CD14-positive monocyte (primary cell): ENCODE measurements around the gene CDK5RAP2. TPM values are rescaled to one million over a fixed set of nuclear protein-coding genes. Genes with fewer than 3 reads are reported as not detected.

Experiments used
- DNase-seq, 3 donors: peaks; one replicate each; pipeline ENCODE4 v3.0.0-alpha.2; 2011 to 2022
- H2AFZ ChIP-seq: 2 replicates; pipeline ENCODE4 v1.6.0; 2012; ENCODE audit warnings: mild to moderate bottlenecking, low read depth, low read length, inconsistent platforms; ENCODE audit not compliant: insufficient read depth, poor library complexity, severe bottlenecking
- H3K27ac ChIP-seq, 2 donors: 1 replicate in 1 of 2; 2 replicates in 1 of 2; pipeline ENCODE4 v1.5.1; 2012 to 2013; ENCODE audit warnings: low read length in 2 of 2, control low read depth in 1 of 2, inconsistent platforms in 1 of 2, low read depth in 1 of 2, mild to moderate bottlenecking in 1 of 2
- H3K27me3 ChIP-seq, 2 donors: one replicate each; pipeline versions ENCODE4 v1.6.0 to v1.6.1; 2011 to 2013; ENCODE audit warnings: low read length in 2 of 2; ENCODE audit not compliant: control insufficient read depth in 2 of 2, insufficient read depth in 2 of 2
- H3K36me3 ChIP-seq, 2 donors: replicated peaks in 1 of 2; 1 replicate in 1 of 2; 2 replicates in 1 of 2; pipeline versions ENCODE4 v1.5.1 to v1.6.1; 2012 to 2013; ENCODE audit warnings: low read length in 2 of 2, control low read depth in 1 of 2, inconsistent platforms in 1 of 2, mild to moderate bottlenecking in 1 of 2; ENCODE audit not compliant: insufficient read depth in 2 of 2, control insufficient read depth in 1 of 2
- H3K4me1 ChIP-seq, 2 donors: 1 replicate in 1 of 2; 2 replicates in 1 of 2; pipeline versions ENCODE4 v1.5.1 to v1.6.1; 2012 to 2013; ENCODE audit warnings: low read length in 2 of 2, control low read depth in 1 of 2, inconsistent platforms in 1 of 2, mild to moderate bottlenecking in 1 of 2, moderate library complexity in 1 of 2; ENCODE audit not compliant: insufficient read depth in 2 of 2, control insufficient read depth in 1 of 2
- H3K4me2 ChIP-seq: replicated peaks from 2 replicates; pipeline ENCODE3; 2012; ENCODE audit warnings: low read length, moderate library complexity, mild to moderate bottlenecking; ENCODE audit not compliant: poor library complexity, severe bottlenecking; ENCODE audit errors: extremely low read depth
- H3K4me3 ChIP-seq, 3 experiments: fragments of 200-600 bp in 1 of 3; sonication (generic) in 1 of 3; replicated peaks in 1 of 3; 1 replicate in 2 of 3; 2 replicates in 1 of 3; pipeline ENCODE4 v1.5.1; 2011 to 2013; ENCODE audit warnings: low read length in 3 of 3, mild to moderate bottlenecking in 3 of 3, control low read depth in 2 of 3, low read depth in 2 of 3, inconsistent platforms in 1 of 3, moderate library complexity in 1 of 3
- H3K79me2 ChIP-seq: 2 replicates; pipeline ENCODE4 v1.6.0; 2012; ENCODE audit warnings: mild to moderate bottlenecking, control low read depth, inconsistent platforms, low read length, moderate library complexity; ENCODE audit not compliant: insufficient read depth
- H3K9ac ChIP-seq: 2 replicates; pipeline ENCODE4 v1.6.0; 2017; ENCODE audit warnings: low read length, mild to moderate bottlenecking; ENCODE audit not compliant: insufficient read depth, poor library complexity, severe bottlenecking
- H3K9me3 ChIP-seq, 2 donors: replicated peaks in 1 of 2; 1 replicate in 1 of 2; 2 replicates in 1 of 2; pipeline versions ENCODE4 v1.5.1 to v1.6.1; 2012 to 2013; ENCODE audit warnings: low read length in 2 of 2, control low read depth in 1 of 2; ENCODE audit not compliant: control insufficient read depth in 1 of 2, insufficient read depth in 1 of 2
- H4K20me1 ChIP-seq: 2 replicates; pipeline ENCODE4 v1.6.0; 2012; ENCODE audit warnings: mild to moderate bottlenecking, low read length, control low read depth, moderate library complexity; ENCODE audit not compliant: insufficient read depth
- H3K27ac Mint-ChIP-seq, 7 donors: one replicate each; pipeline ENCODE4 v1.8.0; 2020; ENCODE audit warnings: mild to moderate bottlenecking in 7 of 7, mixed read lengths in 7 of 7, moderate library complexity in 6 of 7, inconsistent platforms in 2 of 7
- H3K27me3 Mint-ChIP-seq, 3 donors: one replicate each; pipeline ENCODE4 v1.8.0; 2021 to 2022; ENCODE audit warnings: low read depth in 3 of 3, mild to moderate bottlenecking in 3 of 3, mixed read lengths in 3 of 3, moderate library complexity in 3 of 3, inconsistent platforms in 1 of 3
- H3K36me3 Mint-ChIP-seq, 2 donors: one replicate each; pipeline ENCODE4 v1.8.0; 2020; ENCODE audit warnings: mixed read lengths in 2 of 2, inconsistent platforms in 1 of 2, mild to moderate bottlenecking in 1 of 2
- H3K4me1 Mint-ChIP-seq: one replicate; pipeline ENCODE4 v1.8.0; 2020; ENCODE audit warnings: mild to moderate bottlenecking, mixed read lengths
- H3K4me3 Mint-ChIP-seq, 2 donors: one replicate each; pipeline ENCODE4 v1.8.0; 2020; ENCODE audit warnings: mild to moderate bottlenecking in 2 of 2, mixed read lengths in 2 of 2, moderate library complexity in 1 of 2
- H3K9me3 Mint-ChIP-seq, 7 donors: one replicate each; pipeline ENCODE4 v1.8.0; 2020 to 2022; ENCODE audit warnings: mixed read lengths in 7 of 7, mild to moderate bottlenecking in 6 of 7, moderate library complexity in 6 of 7, inconsistent platforms in 2 of 7
- CTCF ChIP-seq: fragments of 200-600 bp; IDR thresholded peaks from one replicate; pipeline ENCODE4 v1.8.0; 2022; ENCODE audit warnings: antibody characterized with exemption, mild to moderate bottlenecking
- WGBS: methylation state at CpG from one replicate; pipeline ENCODE4 v1.1.5; 2013; ENCODE audit warnings: missing lambda C conversion rate; ENCODE audit not compliant: insufficient coverage; 5-methylcytosine and 5-hydroxymethylcytosine counted together
- intact Hi-C, 2 donors: fragments of 100-400 bp; cut with micrococcal nuclease; formaldehyde crosslinking; loops; one replicate each; pipeline versions ENCODE4 v1.15.0 to v1.15.1; 2023
- polyA plus RNA-seq, 3 donors: library from polyadenylated mRNA; depleted of rRNA in 1 of 3; unstranded in 2 of 3; stranded (reverse) in 1 of 3; fragments of 300-500 nt in 2 of 3; fragments of >200 nt in 1 of 3; fragmentation: Illumina TruSeq in 2 of 3; gene quantifications; 1 replicate in 2 of 3; 2 replicates in 1 of 3; pipeline ENCODE4 v1.2.3, GENCODE V29; 2012 to 2021

Gene CDK5RAP2
- polyA plus RNA-seq, 3 donors, result 2.0 to 13.7 (median 6.1) TPM

DNA sequence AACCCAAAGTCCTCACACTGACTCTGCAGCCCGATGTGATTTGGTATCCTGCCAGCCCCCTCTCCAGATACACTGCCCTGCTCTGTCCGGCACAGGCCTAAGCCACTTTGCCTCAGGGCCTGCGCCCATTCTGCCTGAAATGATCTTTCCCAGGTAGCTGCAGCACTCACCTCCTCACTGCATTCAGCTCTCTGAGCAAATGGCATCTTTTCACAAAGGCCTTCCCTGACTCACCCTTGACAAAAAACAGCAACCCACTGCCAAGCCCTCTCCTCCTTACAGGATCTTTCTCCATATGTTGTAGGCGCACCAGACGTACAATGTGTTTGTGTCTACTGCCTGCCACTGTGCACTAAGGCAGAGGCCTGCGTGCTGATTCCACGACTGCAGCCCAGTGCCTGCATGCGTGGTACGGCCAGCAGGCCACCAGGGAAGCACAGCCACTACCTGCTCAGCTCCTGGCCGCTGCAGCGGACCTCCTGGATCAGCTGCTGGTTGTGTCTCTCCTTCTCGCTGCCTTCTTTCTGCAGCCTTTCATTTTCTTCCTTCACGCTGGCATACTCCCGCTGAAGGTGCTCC lies 171.2 kb downstream of the CDK5RAP2 start:
- Histone ChIP-seq H3K4me2 (no peak overlapping the region), H4K20me1 (no peaks in the 10 kb centered on the region), H3K9me3 (no peaks in the 10 kb centered on the region), H3K36me3 (peaks cover 65 to 98% of the 10 kb centered on the region in 2 donors), H3K79me2 (no peaks in the 10 kb centered on the region), H3K9ac (no peak overlapping the region), H3K4me1 (peaks cover 4 to 7% of the 10 kb centered on the region in 2 donors), H2AFZ (no peak overlapping the region), H3K4me3 (no peak overlapping the region), H3K27ac (peak overlapping the region in 1 of 2 donors; percentile 41), H3K27me3 (no peaks in the 10 kb centered on the region)
- intact Hi-C loops, result no loop called here
- TF ChIP-seq CTCF, result no peak
- H3K4me3 Mint-ChIP-seq, result no peak overlapping the region
- no peaks in the 10 kb centered on the region for H3K9me3 Mint-ChIP-seq
- no peaks in the 10 kb centered on the region for H3K27me3 Mint-ChIP-seq
- peak overlapping the region in 2 of 7 donors; percentile 0 to 63 for H3K27ac Mint-ChIP-seq
- peaks cover 76 to 78% of the 10 kb centered on the region in 2 donors for H3K36me3 Mint-ChIP-seq
- over 99% methylated on average over 14 of the region's 14 CpGs for WGBS
- no peak for DNase-seq
- H3K4me1 Mint-ChIP-seq, result peaks cover 8% of the 10 kb centered on the region

DNA sequence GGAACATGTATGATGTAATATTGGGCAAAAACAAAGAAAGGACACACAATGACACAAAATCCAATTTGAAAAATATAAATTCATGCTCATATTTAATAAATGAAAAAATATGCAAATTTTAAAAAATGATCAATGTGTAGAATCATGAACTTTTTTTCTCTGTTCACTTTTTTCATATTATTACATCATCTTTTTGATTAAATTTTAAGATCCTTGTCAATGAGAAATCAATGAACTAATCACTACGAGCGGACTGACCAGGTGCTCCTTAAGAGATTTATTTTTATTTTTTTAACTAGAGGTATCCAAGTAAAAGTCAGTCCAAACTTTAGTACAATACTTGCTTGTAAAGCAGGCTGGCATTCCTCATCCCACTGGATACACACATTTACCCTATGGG lies 174.1 kb downstream of the CDK5RAP2 start:
- Histone ChIP-seq H2AFZ (no peak overlapping the region), H4K20me1 (no peaks in the 10 kb centered on the region), H3K27ac (no peak overlapping the region), H3K36me3 (peaks cover 66 to 84% of the 10 kb centered on the region in 2 donors), H3K9ac (no peak overlapping the region), H3K79me2 (no peaks in the 10 kb centered on the region), H3K4me1 (peaks cover 17 to 23% of the 10 kb centered on the region in 2 donors), H3K9me3 (no peaks in the 10 kb centered on the region), H3K4me3 (no peak overlapping the region), H3K4me2 (no peak overlapping the region), H3K27me3 (no peaks in the 10 kb centered on the region)
- intact Hi-C loops, result no loop called here
- DNase-seq, result no peak
- Mint-ChIP-seq H3K4me1 (peaks cover 23% of the 10 kb centered on the region), H3K27me3 (no peaks in the 10 kb centered on the region), H3K4me3 (no peak overlapping the region), H3K27ac (no peak overlapping the region), H3K36me3 (peaks cover 71 to 77% of the 10 kb centered on the region in 2 donors), H3K9me3 (no peaks in the 10 kb centered on the region)
- no peak for TF ChIP-seq CTCF
- WGBS, result no CpG with 5 or more reads among the region's 2 CpGs
